ENCODE measurements around the gene CRB3. TPM values are rescaled to one million over a fixed set of nuclear protein-coding genes. Genes with fewer than 3 reads are reported as not detected.

The CRB3 gene
- total and polyA plus RNA-seq, 2 of the 13 experiments (the other 11 are each of a cell fraction or from before 2014, with no cell fraction given) = 10.6 to 25.6 TPM

DNA sequence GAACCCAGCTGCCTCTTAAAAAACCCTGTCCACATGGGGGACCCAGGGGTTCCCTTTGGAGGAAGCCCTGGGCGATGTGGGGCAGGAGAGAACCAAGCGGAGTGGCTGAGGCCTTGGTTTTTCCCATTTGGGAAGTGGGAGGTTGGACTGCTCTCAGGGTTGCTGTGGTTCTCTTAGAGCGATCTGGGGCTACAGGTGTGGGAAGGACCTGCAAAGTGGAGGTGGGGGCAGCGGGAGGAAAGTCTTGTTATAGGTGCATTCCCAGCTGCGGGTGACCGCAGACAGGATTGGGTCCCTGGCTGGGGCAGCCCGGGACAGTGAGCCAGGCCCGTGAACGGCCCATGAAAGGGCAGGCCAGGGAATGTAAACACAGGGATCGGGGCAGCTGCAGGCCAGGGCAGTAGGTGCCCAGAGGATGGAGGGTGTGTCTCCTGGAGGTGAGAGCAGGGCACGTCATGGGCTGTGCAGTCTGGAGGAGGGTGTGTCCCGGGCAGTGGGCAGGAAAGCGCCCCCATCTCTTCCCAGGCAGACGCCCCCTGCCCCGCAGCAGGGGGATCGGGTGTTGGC lies 5.3 kb upstream of the CRB3 start (continued):
- TF ChIP-seq, protein P1, sequence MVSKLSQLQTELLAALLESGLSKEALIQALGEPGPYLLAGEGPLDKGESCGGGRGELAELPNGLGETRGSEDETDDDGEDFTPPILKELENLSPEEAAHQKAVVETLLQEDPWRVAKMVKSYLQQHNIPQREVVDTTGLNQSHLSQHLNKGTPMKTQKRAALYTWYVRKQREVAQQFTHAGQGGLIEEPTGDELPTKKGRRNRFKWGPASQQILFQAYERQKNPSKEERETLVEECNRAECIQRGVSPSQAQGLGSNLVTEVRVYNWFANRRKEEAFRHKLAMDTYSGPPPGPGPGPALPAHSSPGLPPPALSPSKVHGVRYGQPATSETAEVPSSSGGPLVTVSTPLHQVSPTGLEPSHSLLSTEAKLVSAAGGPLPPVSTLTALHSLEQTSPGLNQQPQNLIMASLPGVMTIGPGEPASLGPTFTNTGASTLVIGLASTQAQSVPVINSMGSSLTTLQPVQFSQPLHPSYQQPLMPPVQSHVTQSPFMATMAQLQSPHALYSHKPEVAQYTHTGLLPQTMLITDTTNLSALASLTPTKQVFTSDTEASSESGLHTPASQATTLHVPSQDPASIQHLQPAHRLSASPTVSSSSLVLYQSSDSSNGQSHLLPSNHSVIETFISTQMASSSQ (IDR thresholded peaks at IDR 0.05; ENCODE audit: low read depth) = no peak
- TF ChIP-seq, protein P1 (CRISPR knock-in tag; IDR thresholded peaks at IDR 0.05; ENCODE audit: borderline replicate concordance) = 0 out of 2 replicates have a peak, but pooled peaks have one; percentile 20
- TF ChIP-seq MIER2 (CRISPR knock-in tag; IDR thresholded peaks at IDR 0.05) (no peak), SCMH1 (CRISPR knock-in tag; IDR thresholded peaks at IDR 0.05; ENCODE audit: borderline replicate concordance) (no peak), HDAC6 (IDR thresholded peaks at IDR 0.05; ENCODE audit: low read depth, low read length) (no peak), ZFP1 (CRISPR knock-in tag; IDR thresholded peaks at IDR 0.05) (no peak), TBL1XR1 (IDR thresholded peaks at IDR 0.05; ENCODE audit: borderline replicate concordance, low read length, partially characterized antibody) (no peak), ZNF510 (CRISPR knock-in tag; IDR thresholded peaks at IDR 0.05; ENCODE audit: low read depth) (no peak), MBD4 (IDR thresholded peaks at IDR 0.05; ENCODE audit: borderline replicate concordance, low read length) (no peak), TCF12 (IDR thresholded peaks at IDR 0.05) (no peak), TCF12 (CRISPR knock-in tag; IDR thresholded peaks at IDR 0.05) (no peak), ZFP82 (CRISPR knock-in tag; IDR thresholded peaks at IDR 0.05; ENCODE audit: borderline replicate concordance) (0 out of 2 replicates have a peak, but pooled peaks have one; percentile 3), HNRNPL (IDR thresholded peaks at IDR 0.05; ENCODE audit: low read depth, low read length) (no peak), TEAD3 (CRISPR knock-in tag; optimal IDR thresholded peaks at IDR 0.05; ENCODE audit: borderline replicate concordance) (peak; percentile 45), ZNF777 (CRISPR knock-in tag; IDR thresholded peaks at IDR 0.05) (0 out of 2 replicates have a peak, but pooled peaks have one; percentile 6), ZNF674 (CRISPR knock-in tag; IDR thresholded peaks at IDR 0.05; ENCODE audit: low read depth) (no peak), REL (CRISPR knock-in tag; conservative IDR thresholded peaks at IDR 0.05) (no peak), ZNF879 (CRISPR knock-in tag; IDR thresholded peaks at IDR 0.05) (no peak), ZNF234 (CRISPR knock-in tag; conservative IDR thresholded peaks at IDR 0.05) (no peak), ZBTB7B (CRISPR knock-in tag; IDR thresholded peaks at IDR 0.05) (no peak)
- TF ChIP-seq, protein P2, sequence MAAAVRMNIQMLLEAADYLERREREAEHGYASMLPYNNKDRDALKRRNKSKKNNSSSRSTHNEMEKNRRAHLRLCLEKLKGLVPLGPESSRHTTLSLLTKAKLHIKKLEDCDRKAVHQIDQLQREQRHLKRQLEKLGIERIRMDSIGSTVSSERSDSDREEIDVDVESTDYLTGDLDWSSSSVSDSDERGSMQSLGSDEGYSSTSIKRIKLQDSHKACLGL (CRISPR knock-in tag; IDR thresholded peaks at IDR 0.05) = no peak
- TF ChIP-seq, protein P3, sequence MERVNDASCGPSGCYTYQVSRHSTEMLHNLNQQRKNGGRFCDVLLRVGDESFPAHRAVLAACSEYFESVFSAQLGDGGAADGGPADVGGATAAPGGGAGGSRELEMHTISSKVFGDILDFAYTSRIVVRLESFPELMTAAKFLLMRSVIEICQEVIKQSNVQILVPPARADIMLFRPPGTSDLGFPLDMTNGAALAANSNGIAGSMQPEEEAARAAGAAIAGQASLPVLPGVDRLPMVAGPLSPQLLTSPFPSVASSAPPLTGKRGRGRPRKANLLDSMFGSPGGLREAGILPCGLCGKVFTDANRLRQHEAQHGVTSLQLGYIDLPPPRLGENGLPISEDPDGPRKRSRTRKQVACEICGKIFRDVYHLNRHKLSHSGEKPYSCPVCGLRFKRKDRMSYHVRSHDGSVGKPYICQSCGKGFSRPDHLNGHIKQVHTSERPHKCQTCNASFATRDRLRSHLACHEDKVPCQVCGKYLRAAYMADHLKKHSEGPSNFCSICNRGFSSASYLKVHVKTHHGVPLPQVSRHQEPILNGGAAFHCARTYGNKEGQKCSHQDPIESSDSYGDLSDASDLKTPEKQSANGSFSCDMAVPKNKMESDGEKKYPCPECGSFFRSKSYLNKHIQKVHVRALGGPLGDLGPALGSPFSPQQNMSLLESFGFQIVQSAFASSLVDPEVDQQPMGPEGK (CRISPR knock-in tag; IDR thresholded peaks at IDR 0.05) = 0 out of 2 replicates have a peak, but pooled peaks have one; percentile 33
- TF ChIP-seq, protein P4, sequence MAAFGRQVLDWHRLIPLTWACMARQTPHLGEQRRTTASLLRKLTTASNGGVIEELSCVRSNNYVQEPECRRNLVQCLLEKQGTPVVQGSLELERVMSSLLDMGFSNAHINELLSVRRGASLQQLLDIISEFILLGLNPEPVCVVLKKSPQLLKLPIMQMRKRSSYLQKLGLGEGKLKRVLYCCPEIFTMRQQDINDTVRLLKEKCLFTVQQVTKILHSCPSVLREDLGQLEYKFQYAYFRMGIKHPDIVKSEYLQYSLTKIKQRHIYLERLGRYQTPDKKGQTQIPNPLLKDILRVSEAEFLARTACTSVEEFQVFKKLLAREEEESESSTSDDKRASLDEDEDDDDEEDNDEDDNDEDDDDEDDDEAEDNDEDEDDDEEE (CRISPR knock-in tag; IDR thresholded peaks at IDR 0.05) = 0 out of 2 replicates have a peak, but pooled peaks have one; percentile 29

Measured in HepG2 (cell line).